ENCODE measurements around the gene ZSWIM6.

DNA sequence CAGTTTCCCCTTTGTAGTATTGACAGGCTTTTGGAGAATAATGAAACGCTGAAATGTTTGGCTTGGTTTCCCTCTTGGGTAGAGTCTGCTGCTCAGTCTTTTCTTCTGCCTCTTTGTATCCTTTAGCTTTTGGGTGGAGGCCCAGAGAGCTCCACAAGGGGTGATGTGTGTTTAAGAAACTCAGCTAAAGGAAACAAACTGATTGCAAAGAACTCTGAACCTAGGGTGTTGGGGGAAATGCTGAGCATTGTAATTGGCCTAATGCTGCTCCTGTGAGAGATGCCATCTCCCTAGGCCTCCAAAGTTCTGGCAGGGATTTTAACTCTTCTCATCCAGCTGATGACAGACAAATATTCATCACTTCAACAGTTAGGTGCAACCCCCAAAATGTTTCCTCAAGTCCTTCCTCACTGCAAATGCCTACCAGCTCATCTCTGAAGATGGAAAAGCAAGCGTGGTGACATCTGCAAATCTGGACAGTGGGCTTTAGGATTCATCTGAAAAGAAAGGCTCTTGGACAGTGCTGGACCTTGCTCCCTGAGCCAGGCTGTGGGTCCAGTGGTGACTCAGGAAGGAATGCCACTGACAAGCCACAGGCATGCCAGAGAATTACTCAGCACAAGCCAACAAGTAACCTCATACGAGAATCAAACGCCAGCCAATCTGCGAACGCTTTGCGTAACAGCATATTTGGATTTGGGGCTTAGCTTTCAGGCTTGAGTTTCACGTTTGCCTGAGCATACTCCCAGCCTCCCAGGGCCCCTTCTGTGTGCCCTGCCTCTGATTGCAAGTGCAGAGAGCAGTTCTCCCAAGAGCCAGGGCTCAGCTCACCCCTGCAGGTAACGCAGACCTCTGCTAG, 30.5 kb upstream of the ZSWIM6 start:
- TF ChIP-seq CTCF (IDR thresholded peaks at IDR 0.05) (no peak), POLR2A (IDR thresholded peaks at IDR 0.05) (no peak)

All from Peyer's patch (tissue), 4 donors.